H9 (cell line): ENCODE measurements around the gene NAIF1. TPM values are rescaled to one million over a fixed set of nuclear protein-coding genes. Genes with fewer than 3 reads are reported as not detected.
"Not testable (repeated sequence)": the region's sequence is repeated elsewhere in the genome, so short reads cannot be mapped to it uniquely, and the experiment has no call there.

Experiments
- DNase-seq: peaks from one replicate; pipeline ENCODE4 v3.0.0-alpha.2; 2017
- H2AFZ ChIP-seq: one replicate; pipeline ENCODE4 v1.6.1; 2013; ENCODE audit warnings: mild to moderate bottlenecking, low read length, control low read depth, moderate library complexity
- H2AK5ac ChIP-seq: 2 replicates; pipeline ENCODE4 v1.6.1; 2013; ENCODE audit warnings: low read length, control low read depth, mixed read lengths; ENCODE audit not compliant: insufficient read length
- H2BK120ac ChIP-seq: one replicate; pipeline ENCODE4 v1.6.1; 2013; ENCODE audit warnings: low read depth, mild to moderate bottlenecking, low read length, control low read depth, inconsistent platforms; ENCODE audit not compliant: poor library complexity, severe bottlenecking
- H2BK12ac ChIP-seq: 2 replicates; pipeline ENCODE4 v1.6.1; 2013; ENCODE audit warnings: low read length, control low read depth, mixed read lengths, low read depth; ENCODE audit not compliant: insufficient read length
- H2BK15ac ChIP-seq: 2 replicates; pipeline ENCODE4 v1.6.1; 2013; ENCODE audit warnings: low read depth, low read length, control low read depth
- H2BK20ac ChIP-seq: one replicate; pipeline ENCODE4 v1.6.1; 2013; ENCODE audit warnings: low read depth, mild to moderate bottlenecking, low read length, control low read depth, inconsistent platforms; ENCODE audit not compliant: poor library complexity, severe bottlenecking
- H2BK5ac ChIP-seq: 2 replicates; pipeline ENCODE4 v1.6.1; 2013; ENCODE audit warnings: low read length, control low read depth, mixed read lengths; ENCODE audit not compliant: insufficient read length
- H3K14ac ChIP-seq: 2 replicates; pipeline ENCODE4 v1.6.1; 2013; ENCODE audit warnings: low read length, control low read depth; ENCODE audit not compliant: insufficient read depth
- H3K18ac ChIP-seq: 2 replicates; pipeline ENCODE4 v1.6.1; 2013; ENCODE audit warnings: low read depth, mild to moderate bottlenecking, mixed read lengths, low read length, control low read depth; ENCODE audit not compliant: insufficient read length
- H3K23ac ChIP-seq: 2 replicates; pipeline ENCODE4 v1.6.1; 2013; ENCODE audit warnings: low read length, control low read depth, mixed read lengths, low read depth; ENCODE audit not compliant: insufficient read length
- H3K23me2 ChIP-seq: 2 replicates; pipeline ENCODE4 v1.6.1; 2013; ENCODE audit warnings: low read depth, mild to moderate bottlenecking, mixed read lengths, low read length, control low read depth; ENCODE audit not compliant: insufficient read length, poor library complexity, severe bottlenecking
- H3K27ac ChIP-seq: 2 replicates; pipeline ENCODE4 v1.5.1; 2013; ENCODE audit warnings: low read length, control low read depth, mixed read lengths, low read depth; ENCODE audit not compliant: insufficient read length
- H3K27me3 ChIP-seq: 2 replicates; pipeline ENCODE4 v1.6.1; 2013; ENCODE audit warnings: low read length, control low read depth, inconsistent platforms; ENCODE audit not compliant: insufficient read depth
- H3K4ac ChIP-seq: 2 replicates; pipeline ENCODE4 v1.6.1; 2013; ENCODE audit warnings: low read depth, mild to moderate bottlenecking, control low read depth, inconsistent platforms, low read length, moderate library complexity
- H3K4me1 ChIP-seq: 2 replicates; pipeline ENCODE4 v1.6.1; 2013; ENCODE audit warnings: low read length, control low read depth, inconsistent platforms; ENCODE audit not compliant: insufficient read depth
- H3K4me2 ChIP-seq: 2 replicates; pipeline ENCODE4 v1.6.1; 2013; ENCODE audit warnings: low read length, control low read depth, mixed read lengths; ENCODE audit not compliant: insufficient read length, insufficient read depth
- H3K56ac ChIP-seq: 2 replicates; pipeline ENCODE4 v1.6.1; 2013; ENCODE audit warnings: low read depth, mild to moderate bottlenecking, mixed read lengths, low read length, control low read depth; ENCODE audit not compliant: insufficient read length
- H3K79me1 ChIP-seq: 2 replicates; pipeline ENCODE4 v1.6.1; 2013; ENCODE audit warnings: low read depth, mild to moderate bottlenecking, moderate library complexity, low read length, control low read depth, inconsistent platforms; ENCODE audit not compliant: insufficient read depth, poor library complexity, severe bottlenecking
- H3K79me2 ChIP-seq: 2 replicates; pipeline ENCODE4 v1.6.1; 2013; ENCODE audit warnings: low read length, control low read depth, inconsistent platforms; ENCODE audit not compliant: insufficient read depth
- H3K9ac ChIP-seq: 2 replicates; pipeline ENCODE4 v1.6.1; 2013; ENCODE audit warnings: low read length, control low read depth, mixed read lengths; ENCODE audit not compliant: insufficient read length; ENCODE audit errors: extremely low read depth
- H3K9me3 ChIP-seq: one replicate; pipeline ENCODE4 v1.6.1; 2013; ENCODE audit warnings: low read depth, low read length, inconsistent platforms; ENCODE audit not compliant: control insufficient read depth
- H3T11ph ChIP-seq: one replicate; pipeline ENCODE4 v1.6.1; 2013; ENCODE audit warnings: mild to moderate bottlenecking, low read length, control low read depth, inconsistent platforms
- H4K20me1 ChIP-seq: one replicate; pipeline ENCODE4 v1.6.1; 2013; ENCODE audit not compliant: control insufficient read depth, insufficient read length, insufficient read depth
- H4K5ac ChIP-seq: 2 replicates; pipeline ENCODE4 v1.6.1; 2013; ENCODE audit warnings: low read depth, mild to moderate bottlenecking, mixed read lengths, low read length, control low read depth; ENCODE audit not compliant: insufficient read length
- H4K8ac ChIP-seq: replicated peaks from 2 replicates; pipeline ENCODE4 v1.6.1; 2013; ENCODE audit warnings: low read length, control low read depth, mixed read lengths, low read depth; ENCODE audit not compliant: insufficient read length
- H4K91ac ChIP-seq: 2 replicates; pipeline ENCODE4 v1.6.1; 2013; ENCODE audit warnings: low read depth, mild to moderate bottlenecking, moderate library complexity, mixed read lengths, low read length, control low read depth; ENCODE audit not compliant: insufficient read length
- H3K27ac Mint-ChIP-seq, 3 experiments: 2 replicates in 2 of 3; 3 replicates in 1 of 3; pipeline ENCODE4 v1.8.0; 2020 to 2021; ENCODE audit warnings: mixed read lengths in 3 of 3, mild to moderate bottlenecking in 1 of 3, moderate library complexity in 1 of 3
- H3K27me3 Mint-ChIP-seq: 2 replicates; pipeline ENCODE4 v1.8.0; 2021; ENCODE audit warnings: low read depth, mild to moderate bottlenecking, moderate library complexity, mixed read lengths
- H3K36me3 Mint-ChIP-seq, 3 experiments: 2 replicates in 2 of 3; 3 replicates in 1 of 3; pipeline ENCODE4 v1.8.0; 2020 to 2021; ENCODE audit warnings: low read depth in 3 of 3, mixed read lengths in 3 of 3; ENCODE audit not compliant: insufficient read depth in 1 of 3
- H3K4me1 Mint-ChIP-seq, 2 experiments: 2 replicates each; pipeline ENCODE4 v1.8.0; 2020; ENCODE audit warnings: mixed read lengths in 2 of 2
- H3K4me3 Mint-ChIP-seq, 2 experiments: 2 replicates in 1 of 2; 3 replicates in 1 of 2; pipeline ENCODE4 v1.8.0; 2020 to 2021; ENCODE audit warnings: mild to moderate bottlenecking in 2 of 2, mixed read lengths in 2 of 2, moderate library complexity in 1 of 2
- H3K9me3 Mint-ChIP-seq, 2 experiments: 2 replicates in 1 of 2; 3 replicates in 1 of 2; pipeline ENCODE4 v1.8.0; 2020; ENCODE audit warnings: mild to moderate bottlenecking in 2 of 2, mixed read lengths in 2 of 2, moderate library complexity in 1 of 2
- CTCF ChIP-seq: fragments of 200-600 bp; sonication (generic); conservative IDR thresholded peaks from 3 replicates; pipeline ENCODE4 v1.8.0; 2021; ENCODE audit warnings: antibody characterized with exemption, mild to moderate bottlenecking
- WGBS: extraction: QIAGEN DNeasy Blood & Tissue Kit; methylation state at CpG from one replicate; pipeline ENCODE4 v1.1.7; 2013; ENCODE audit warnings: missing lambda C conversion rate, low lambda C conversion rate, mixed read lengths; ENCODE audit not compliant: insufficient read length; ENCODE audit errors: extremely low coverage; 5-methylcytosine and 5-hydroxymethylcytosine counted together
- total RNA-seq: library from RNA; stranded (reverse); gene quantifications from 2 replicates; pipeline ENCODE4 v1.2.1, GENCODE V29; 2021

Gene NAIF1
- total RNA-seq, 1 experiment from 2014 or later, result 6.3 TPM

DNA sequence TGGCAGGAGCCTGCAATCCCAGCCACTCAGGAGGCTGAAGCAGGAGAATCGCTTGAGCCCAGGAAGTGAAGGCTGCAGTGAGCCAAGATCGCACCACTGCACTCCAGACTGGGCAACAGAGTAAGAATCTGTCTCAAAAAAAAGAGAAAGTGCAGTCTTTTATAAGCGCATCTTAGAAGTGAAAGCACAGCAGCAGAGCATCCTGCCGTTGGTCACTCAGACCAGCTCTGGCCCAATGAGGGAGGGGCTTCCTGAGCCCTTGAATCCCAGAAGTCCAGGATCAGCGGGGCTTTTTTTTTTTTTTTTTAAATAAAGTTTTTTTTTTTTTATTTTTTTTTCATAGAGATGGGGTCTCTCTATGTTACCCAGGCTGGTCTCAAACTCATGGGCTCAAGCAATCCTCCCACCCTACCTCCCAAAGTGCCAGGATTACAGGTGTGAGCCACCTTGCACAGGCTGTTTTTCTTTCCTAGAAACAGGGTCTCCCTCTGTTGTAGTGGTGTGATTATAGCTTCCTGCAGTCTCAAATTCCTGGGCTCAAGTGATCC is 42.3 kb downstream of the NAIF1 start:
- Histone ChIP-seq H3K4me1 (no peaks in the 10 kb centered on the region), H2AK5ac (no peak overlapping the region), H2BK15ac (no peak overlapping the region), H3K9ac (no peak overlapping the region), H3K18ac (no peak overlapping the region), H3K4ac (no peak overlapping the region), H3K9me3 (no peaks in the 10 kb centered on the region), H2AFZ (no peak overlapping the region), H3K23me2 (no peaks in the 10 kb centered on the region), H4K5ac (no peak overlapping the region), H3T11ph (no peak overlapping the region), H4K91ac (no peak overlapping the region), H3K14ac (no peak overlapping the region), H4K8ac (no peak overlapping the region), H2BK5ac (no peak overlapping the region), H3K4me2 (no peak overlapping the region), H3K56ac (no peak overlapping the region), H3K23ac (no peak overlapping the region), H2BK120ac (no peak overlapping the region), H3K27me3 (no peaks in the 10 kb centered on the region), H4K20me1 (no peaks in the 10 kb centered on the region), H2BK20ac (no peak overlapping the region), H2BK12ac (no peak overlapping the region), H3K79me2 (no peaks in the 10 kb centered on the region), H3K27ac (no peak overlapping the region), H3K79me1 (no peaks in the 10 kb centered on the region)
- Mint-ChIP-seq H3K4me3 (no peak overlapping the region; a peak in 1 of 5 replicates), H3K9me3 (no peaks in the 10 kb centered on the region), H3K36me3 (no peaks in the 10 kb centered on the region), H3K27me3 (peaks cover 3% of the 10 kb centered on the region), H3K4me1 (peaks cover 2 to 3% of the 10 kb centered on the region in 2 experiments; a peak in 1 of 4 replicates), H3K27ac (peak overlapping the region in 1 of 3 experiments; percentile 91; a peak in 1 of 7 replicates)
- no peak for TF ChIP-seq CTCF
- no CpG with 5 or more reads among the region's 5 CpGs for WGBS
- no peak for DNase-seq

- not testable (repeated sequence) for H2BK12ac ChIP-seq, H4K20me1 ChIP-seq, H3K23ac ChIP-seq, DNase-seq, H3K18ac ChIP-seq, H3K4me3 Mint-ChIP-seq, H3K56ac ChIP-seq, H2AFZ ChIP-seq, H3K4me1 ChIP-seq, H3K4me1 Mint-ChIP-seq, H2AK5ac ChIP-seq, H3K9me3 ChIP-seq, H3T11ph ChIP-seq, H4K8ac ChIP-seq, H3K9ac ChIP-seq, H3K4ac ChIP-seq, H3K27me3 ChIP-seq, H3K27ac ChIP-seq, H4K5ac ChIP-seq, H2BK120ac ChIP-seq, H3K9me3 Mint-ChIP-seq, H3K27me3 Mint-ChIP-seq, H2BK20ac ChIP-seq, H3K4me2 ChIP-seq, H2BK15ac ChIP-seq, H3K79me1 ChIP-seq, H4K91ac ChIP-seq, H3K79me2 ChIP-seq, H3K14ac ChIP-seq, H3K23me2 ChIP-seq, H2BK5ac ChIP-seq, H3K36me3 Mint-ChIP-seq
- peak overlapping the region in 1 of 3 experiments; percentile 44; a peak in 1 of 7 replicates for H3K27ac Mint-ChIP-seq
- no CpG with 5 or more reads among the region's 12 CpGs for WGBS
These were observed 43.4 kb downstream of the NAIF1 start for GRCh38 chr9:128023671-128024070.
